K562 (cell line): ENCODE data around the gene ANKRD23. TPM values are rescaled to one million over a fixed set of nuclear protein-coding genes. Genes with fewer than 3 reads are reported as not detected.

Source experiments
- ATAC-seq: fragments of 200-7000 bp; cut with Tn5 transposase; 3 replicates; pipeline ENCODE4 v1.9.1; 2020; ENCODE audit warnings: moderate library complexity
- BruUV-seq: library from RNA; stranded (reverse); fragments of 400-500 nt; replicated peaks from 2 replicates; lab custom pipeline; 2021; lab: Mats Ljungman, UMichigan
- CTCF ChIA-PET: fragments of 300-600 bp; formaldehyde crosslinking; extraction: SDS; loops from one replicate; lab custom pipeline; 2021; ENCODE audit warnings: low intra/inter-chr PET ratio; lab: Yijun Ruan, JAX
- POLR2A ChIA-PET: fragments of 300-600, 350-650 bp; sonication (Branson Sonifier 250); formaldehyde crosslinking; extraction: SDS; loops from one replicate; lab custom pipeline; 2021; ENCODE audit warnings: antibody characterized with exemption, inconsistent platforms; lab: Yijun Ruan, JAX
- DNase-seq, 4 experiments: peaks; one replicate each; pipeline versions ENCODE4 v3.0.0 to v3.0.0-alpha.2; 2011 to 2018; ENCODE audit warnings: low spot score in 3 of 4, mixed read lengths in 3 of 4; ENCODE audit errors: extremely low read depth in 1 of 4
- FAIRE-seq: peaks from 2 replicates; lab custom pipeline; 2011; peaks lifted over from hg19 to GRCh38; lab: Jason Lieb, UNC
- H2AFZ ChIP-seq: 2 replicates; pipeline ENCODE4 v1.6.0; 2011; ENCODE audit warnings: low read depth, low read length, control low read depth, inconsistent platforms
- H3K27ac ChIP-seq: fragments of 200-600 bp; 3 replicates; pipeline ENCODE4 v1.8.0; 2011; ENCODE audit warnings: low read depth, mild to moderate bottlenecking, control low read depth, inconsistent platforms, low read length, moderate library complexity, mixed read lengths; ENCODE audit errors: extremely low read depth
- H3K27me3 ChIP-seq, 2 experiments: fragments of 300-600 bp in 1 of 2; 2 replicates in 1 of 2; 3 replicates in 1 of 2; pipeline versions ENCODE4 v1.6.0 to v1.8.0; 2011; ENCODE audit warnings: inconsistent platforms in 2 of 2, low read length in 2 of 2, mild to moderate bottlenecking in 1 of 2, mixed read lengths in 1 of 2, moderate library complexity in 1 of 2; ENCODE audit not compliant: control insufficient read depth in 2 of 2, insufficient read depth in 2 of 2
- H3K36me3 ChIP-seq: fragments of 300-600 bp; 3 replicates; pipeline ENCODE4 v1.8.0; 2011; ENCODE audit warnings: mild to moderate bottlenecking, low read length, inconsistent platforms; ENCODE audit not compliant: control insufficient read depth, insufficient read depth
- H3K4me1 ChIP-seq, 2 experiments: fragments of 200-600 bp in 1 of 2; replicated peaks in 1 of 2; 2 replicates in 1 of 2; 3 replicates in 1 of 2; pipeline versions ENCODE4 v1.5.1 to v1.8.0; 2011; ENCODE audit warnings: inconsistent platforms in 2 of 2, low read length in 2 of 2, mild to moderate bottlenecking in 1 of 2, mixed read lengths in 1 of 2, moderate library complexity in 1 of 2; ENCODE audit not compliant: control insufficient read depth in 2 of 2, insufficient read depth in 2 of 2
- H3K4me2 ChIP-seq: 2 replicates; pipeline ENCODE4 v1.6.1; 2011; ENCODE audit warnings: low read length, control low read depth, inconsistent platforms, mixed read lengths; ENCODE audit not compliant: insufficient read depth
- H3K4me3 ChIP-seq: fragments of 200-600 bp; sonication (generic), shearing (Covaris generic); 2 replicates; pipeline ENCODE4 v1.5.1; 2016; ENCODE audit warnings: control low read depth, inconsistent platforms
- H3K79me2 ChIP-seq: fragments of 200-600 bp; 3 replicates; pipeline ENCODE4 v1.8.0; 2011; ENCODE audit warnings: low read length, inconsistent platforms; ENCODE audit not compliant: control insufficient read depth, insufficient read depth
- H3K9ac ChIP-seq, 2 experiments: 2 replicates each; pipeline versions ENCODE4 v1.6.0 to v1.6.1; 2011; ENCODE audit warnings: low read depth in 2 of 2, low read length in 2 of 2, control low read depth in 1 of 2, inconsistent platforms in 1 of 2, mild to moderate bottlenecking in 1 of 2, mixed read lengths in 1 of 2; ENCODE audit not compliant: insufficient read depth in 1 of 2
- H3K9me1 ChIP-seq: one replicate; pipeline ENCODE4 v1.6.0; 2011; ENCODE audit warnings: inconsistent platforms, mild to moderate bottlenecking, low read length, moderate library complexity; ENCODE audit not compliant: control insufficient read depth, insufficient read depth
- H3K9me3 ChIP-seq: replicated peaks from 2 replicates; pipeline ENCODE4 v1.5.1; 2011; ENCODE audit warnings: low read depth, low read length, inconsistent platforms; ENCODE audit not compliant: control insufficient read depth, insufficient read depth
- H4K20me1 ChIP-seq: replicated peaks from 2 replicates; pipeline ENCODE4 v1.6.1; 2011; ENCODE audit warnings: low read length, inconsistent platforms, mixed read lengths; ENCODE audit not compliant: control insufficient read depth, insufficient read depth
- NR2C2 ChIP-seq, 2 experiments: fragments of 200-800 bp in 1 of 2; sonication (Bioruptor generic) in 1 of 2; sonication (generic) in 1 of 2; formaldehyde crosslinking in 1 of 2; IDR thresholded peaks; 2 replicates each; pipeline versions ENCODE4 v1.6.1 to v1.8.0; 2016 to 2022; ENCODE audit warnings: mild to moderate bottlenecking in 1 of 2, missing compliant biosample characterization in 1 of 2, missing genetic modification characterization in 1 of 2, missing genetic modification reagents in 1 of 2
- WGBS: fragments of 100-300 bp; shearing (Covaris generic); methylation state at CpG from one replicate; pipeline ENCODE4 v1.1.6; 2016; ENCODE audit warnings: low coverage, mixed read lengths; ENCODE audit not compliant: insufficient coverage; ENCODE audit errors: missing lambda C conversion rate; 5-methylcytosine and 5-hydroxymethylcytosine counted together
- in situ Hi-C: fragments of 300-500 bp; cut with MboI; formaldehyde crosslinking; loops from 4 replicates; pipeline ENCODE4 v1.15.0; 2018; ENCODE audit warnings: inconsistent platforms, mixed read lengths
- intact Hi-C: fragments of 100-400 bp; cut with micrococcal nuclease; formaldehyde crosslinking; loops from 2 replicates; pipeline ENCODE4 v1.14.2; 2022
- polyA plus RNA-seq, 8 experiments: library from polyadenylated mRNA; depleted of rRNA in 4 of 8; stranded (reverse) in 5 of 8; unstranded in 3 of 8; fragments of >200 nt; fragmentation: Nextera tagmentation in 2 of 8; fragmentation: Illumina TruSeq in 1 of 8; extraction: Ambion mirVana in 2 of 8; extraction: Trizol in 1 of 8; gene quantifications; 2 replicates each; pipeline versions ENCODE4 v1.2.1 to v1.2.3, GENCODE V29; 2011 to 2014; ENCODE audit warnings: inconsistent platforms in 1 of 8, missing spikeins in 1 of 8
- total RNA-seq, 7 experiments: library from RNA; depleted of rRNA in 6 of 7; stranded (reverse); fragments of >200 nt in 6 of 7; fragmentation: Illumina TruSeq in 2 of 7; extraction: Trizol in 2 of 7; gene quantifications; 2 replicates each; pipeline versions ENCODE4 v1.2.1 to v1.2.3, GENCODE V29; 2011 to 2021; ENCODE audit warnings: low replicate concordance in 1 of 7
- TF ChIP-seq, protein P1 (sequence below): fragments of 200-800 bp; sonication (Bioruptor generic); IDR thresholded peaks from 2 replicates; pipeline ENCODE4 v1.6.1; 2017; ENCODE audit warnings: missing genetic modification characterization, missing compliant biosample characterization

Gene ANKRD23
- total and polyA plus RNA-seq, 9 of the 15 experiments (the other 6 are each of a cell fraction or from before 2014, with no cell fraction given), result 0.32 to 4.8 (median 2.8) TPM

DNA sequence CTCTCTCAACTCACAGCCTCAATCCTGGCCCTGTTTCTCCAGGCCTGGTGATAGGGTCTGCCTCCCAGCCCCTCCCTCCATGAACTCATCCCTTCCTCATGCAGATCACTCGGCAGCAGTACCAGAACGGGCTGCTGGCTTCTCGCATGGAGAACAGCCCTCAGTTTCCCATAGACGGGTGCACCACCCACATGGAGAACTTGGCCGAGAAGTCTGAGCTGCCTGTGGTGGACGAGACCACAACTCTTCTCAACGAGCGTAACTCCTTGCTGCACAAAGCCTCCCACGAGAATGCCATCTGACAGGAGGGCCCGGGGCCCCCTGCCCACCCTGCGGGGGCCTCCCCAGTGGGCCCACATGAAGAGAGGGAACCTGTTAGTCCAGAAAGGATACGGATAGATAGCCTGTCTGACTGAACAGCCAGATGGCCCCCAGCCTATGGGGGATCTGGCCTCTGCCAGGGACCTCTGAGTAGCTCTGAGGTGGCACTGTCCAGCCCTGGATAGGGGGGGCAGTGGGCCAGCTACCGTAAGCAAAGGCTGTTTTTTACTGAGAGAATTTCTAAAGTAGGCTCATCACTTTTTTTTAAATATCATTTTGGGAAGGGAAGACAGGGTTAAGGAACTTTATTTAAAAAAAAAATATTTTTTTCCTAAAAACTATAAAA lies 34.5 kb downstream of the ANKRD23 start:
- H3K9me1 ChIP-seq, result peaks cover 5% of the 10 kb centered on the region
- TF ChIP-seq NR2C2 (CRISPR knock-in tag; IDR thresholded peaks at IDR 0.05) (no peak), NR2C2 (tag; IDR thresholded peaks at IDR 0.05) (no peak)
- TF ChIP-seq, protein P1, sequence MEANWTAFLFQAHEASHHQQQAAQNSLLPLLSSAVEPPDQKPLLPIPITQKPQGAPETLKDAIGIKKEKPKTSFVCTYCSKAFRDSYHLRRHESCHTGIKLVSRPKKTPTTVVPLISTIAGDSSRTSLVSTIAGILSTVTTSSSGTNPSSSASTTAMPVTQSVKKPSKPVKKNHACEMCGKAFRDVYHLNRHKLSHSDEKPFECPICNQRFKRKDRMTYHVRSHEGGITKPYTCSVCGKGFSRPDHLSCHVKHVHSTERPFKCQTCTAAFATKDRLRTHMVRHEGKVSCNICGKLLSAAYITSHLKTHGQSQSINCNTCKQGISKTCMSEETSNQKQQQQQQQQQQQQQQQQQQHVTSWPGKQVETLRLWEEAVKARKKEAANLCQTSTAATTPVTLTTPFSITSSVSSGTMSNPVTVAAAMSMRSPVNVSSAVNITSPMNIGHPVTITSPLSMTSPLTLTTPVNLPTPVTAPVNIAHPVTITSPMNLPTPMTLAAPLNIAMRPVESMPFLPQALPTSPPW (CRISPR knock-in tag), result peak; percentile 8; the same call in 1 of the 2 replicates
- intact Hi-C loops (loop anchor here (10.0 kb wide), 1 partner anchor 255 kb away; no protein-coding TSS in a partner anchor), in situ Hi-C loops (no loop called here)
- DNase-seq (no peak), ATAC-seq (no peak; the same call in 2 of the 3 replicates), FAIRE-seq (no peak)
- no peaks in the 10 kb centered on the region for H3K79me2 ChIP-seq
- H3K27me3 ChIP-seq, result no peaks in the 10 kb centered on the region
- BruUV-seq, result no TSS peak
- H3K9ac ChIP-seq, result no peak overlapping the region
- H4K20me1 ChIP-seq, result 0 out of 2 replicates have a peak, but pooled peaks cover 5% of the 10 kb centered on the region
- CTCF ChIA-PET, result no interaction called here
- no peaks in the 10 kb centered on the region for H3K36me3 ChIP-seq
- 82% methylated on average over 12 of the region's 13 CpGs for WGBS
- no peak overlapping the region for H2AFZ ChIP-seq
- no peak overlapping the region for H3K27ac ChIP-seq
- H3K4me2 ChIP-seq, result no peak overlapping the region
- H3K4me3 ChIP-seq, result no peak overlapping the region
- peaks cover 10 to 20% of the 10 kb centered on the region in 2 experiments; a peak in 4 of 5 replicates for H3K4me1 ChIP-seq
- POLR2A ChIA-PET, result interaction anchor here (0.5 to 2.2 kb wide), 8 partner anchors 9 to 186 kb away, joined by 3 to 8 read pairs (median 4); no protein-coding TSS in a partner anchor
- H3K9me3 ChIP-seq, result no peaks in the 10 kb centered on the region
